Stomach (tissue), 4 donors: Measurements from ENCODE around the gene SRSF3.

Experiments
- CTCF ChIP-seq, 7 experiments: fragments of 450-650 bp in 4 of 7; fragments of 200-600 bp in 3 of 7; sonication (generic) in 3 of 7; IDR thresholded peaks; one replicate each; pipeline ENCODE4 v1.5.1; 2016 to 2019; ENCODE audit warnings: antibody characterized with exemption in 7 of 7, control low read depth in 2 of 7, mild to moderate bottlenecking in 1 of 7
- EP300 ChIP-seq: sonication (generic); formaldehyde crosslinking; IDR thresholded peaks from one replicate; pipeline ENCODE4 v1.6.1; 2017; ENCODE audit warnings: antibody characterized with exemption
- POLR2A ChIP-seq, 4 donors: fragments of 450-650 bp; IDR thresholded peaks; one replicate each; pipeline ENCODE4 v1.6.1; 2016; ENCODE audit warnings: antibody characterized with exemption in 4 of 4, control low read depth in 2 of 4, mild to moderate bottlenecking in 1 of 4, moderate library complexity in 1 of 4

- TF ChIP-seq CTCF (IDR thresholded peaks at IDR 0.05) (no peak), EP300 (no peak), POLR2A (IDR thresholded peaks at IDR 0.05) (no peak)
These were observed 14.8 kb downstream of the SRSF3 start for GRCh38 chr6:36608788-36609563.
